NT2/D1 (cell line): ENCODE results near the gene PRKG1.

Experiments
- SUZ12 ChIP-seq: IDR thresholded peaks from 2 replicates; pipeline ENCODE4 v1.6.1; 2011; ENCODE audit not compliant: insufficient read length, insufficient read depth; ENCODE audit errors: extremely low read depth
- YY1 ChIP-seq: IDR thresholded peaks from 2 replicates; pipeline ENCODE4 v1.6.1; 2011; ENCODE audit not compliant: insufficient read length, insufficient read depth
- ZNF274 ChIP-seq: IDR thresholded peaks from 2 replicates; pipeline ENCODE4 v1.6.1; 2011; ENCODE audit warnings: mild to moderate bottlenecking, low read depth, low read length

DNA sequence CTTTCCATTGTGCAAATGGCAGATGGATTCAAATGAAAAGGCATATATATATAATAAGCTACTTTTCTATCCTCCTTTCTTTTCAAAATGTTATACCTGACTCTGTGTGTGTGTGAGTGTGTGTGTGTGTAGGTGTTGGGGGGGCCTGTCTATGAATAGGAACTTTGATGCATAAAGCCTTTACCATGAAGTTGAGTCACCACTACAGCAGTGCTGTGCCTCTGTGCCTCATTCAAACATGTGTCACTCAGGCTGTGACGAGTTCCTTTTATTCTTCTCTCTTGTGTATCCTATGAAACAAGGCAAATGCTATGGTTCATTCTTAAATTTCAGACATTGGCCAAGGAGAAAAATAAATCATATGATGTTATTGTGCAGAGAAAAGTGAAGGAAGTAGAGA, 1187.1 kb downstream of the PRKG1 start:
- no peak for TF ChIP-seq YY1
- no peak for TF ChIP-seq SUZ12
- no peak for TF ChIP-seq ZNF274
